GM19438 (cell line): ENCODE measurements around the gene CDK19.
"Not testable (repeated sequence)": the region's sequence is repeated elsewhere in the genome, so short reads cannot be mapped to it uniquely, and the experiment has no call there.

Source experiments
- ATAC-seq: cut with Tn5 transposase; IDR thresholded peaks from one replicate; pipeline ENCODE4 v1.9.1; 2021; ENCODE audit warnings: low read depth; ENCODE audit not compliant: unreplicated experiment

Gene CDK19

DNA sequence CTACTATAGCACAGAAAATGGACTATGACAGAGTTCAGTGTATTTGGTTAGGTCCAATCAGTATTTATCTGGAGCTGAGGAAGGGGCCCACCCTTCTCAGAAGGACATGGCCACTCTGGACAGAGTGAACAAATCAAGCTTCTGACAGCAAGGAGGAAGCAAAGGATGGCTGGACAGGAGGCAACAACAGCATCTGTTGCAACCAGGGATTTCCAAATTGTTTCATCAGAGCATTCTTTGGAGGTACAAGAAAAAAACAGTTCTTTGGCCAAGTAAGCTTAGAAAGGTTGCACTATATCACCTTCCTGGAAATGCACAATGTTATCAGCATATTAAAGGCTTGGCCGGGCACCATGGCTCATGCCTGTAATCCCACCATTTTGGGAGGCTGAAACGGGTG, 220.2 kb downstream of the CDK19 start:
- ATAC-seq = no peak

DNA sequence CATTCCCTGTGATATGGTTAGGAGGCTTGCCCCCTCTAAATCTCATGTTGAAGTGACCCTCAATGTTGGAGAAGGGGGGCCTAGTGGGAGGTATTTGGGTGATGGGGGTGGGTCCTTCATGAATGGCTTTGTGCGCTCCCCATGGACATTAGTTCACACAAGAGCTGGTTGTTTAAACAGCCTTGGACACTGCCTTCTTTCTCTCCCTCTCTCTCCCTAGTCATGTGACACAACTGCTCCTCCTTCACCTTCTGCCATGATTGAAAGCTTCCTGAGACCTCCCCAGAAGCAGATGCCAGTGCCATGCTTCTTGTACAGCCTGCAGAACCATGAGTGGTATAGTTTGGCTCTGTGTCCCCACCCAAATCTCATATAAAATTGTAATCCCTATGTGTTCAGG, 221.6 kb downstream of the CDK19 start:
- no peak for ATAC-seq

DNA sequence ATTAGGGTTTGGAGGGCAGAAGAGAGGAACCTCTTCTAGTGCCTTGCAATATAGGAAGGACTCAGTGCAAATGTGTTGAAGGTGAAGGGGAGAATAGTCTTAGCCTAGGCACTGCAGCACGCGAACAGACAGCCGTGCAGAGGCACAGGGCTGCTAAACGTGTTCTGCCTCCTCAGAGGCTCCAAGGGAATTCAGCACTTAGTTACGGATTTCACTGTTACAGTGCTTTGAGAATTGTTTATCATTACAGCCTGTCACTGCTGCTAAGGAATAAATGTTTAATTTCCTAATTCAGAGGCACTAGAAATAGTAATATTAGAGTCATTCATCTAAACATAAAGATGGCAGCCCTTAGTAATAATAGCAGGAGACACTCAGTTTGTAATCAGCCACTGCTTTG, 222.5 kb downstream of the CDK19 start:
- ATAC-seq = no peak

DNA sequence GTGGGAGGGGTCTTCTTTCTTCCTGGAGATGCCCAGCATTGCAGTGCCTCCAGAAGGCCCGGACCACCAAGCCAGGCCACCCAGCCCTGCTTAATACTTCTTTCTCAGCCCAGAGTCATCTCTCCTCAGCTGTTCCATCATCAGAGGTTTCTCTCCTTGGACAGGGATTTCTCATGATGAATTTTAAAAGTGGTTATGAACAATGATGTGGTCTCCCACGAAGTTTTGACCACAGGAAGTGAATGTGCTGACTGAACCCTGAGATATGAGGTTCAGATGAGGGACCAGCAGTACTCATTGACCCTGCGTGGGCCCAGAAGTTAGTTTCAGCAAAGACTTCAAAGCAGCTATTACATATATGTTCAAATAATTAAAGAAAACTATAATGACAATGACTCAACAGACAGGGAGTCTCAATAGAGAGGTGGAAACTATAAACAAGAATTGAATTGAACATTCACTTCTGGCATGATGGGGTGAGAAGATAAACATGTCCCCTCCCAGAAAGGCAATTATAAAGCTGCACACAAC, 224.4 kb downstream of the CDK19 start:
- no peak for ATAC-seq

DNA sequence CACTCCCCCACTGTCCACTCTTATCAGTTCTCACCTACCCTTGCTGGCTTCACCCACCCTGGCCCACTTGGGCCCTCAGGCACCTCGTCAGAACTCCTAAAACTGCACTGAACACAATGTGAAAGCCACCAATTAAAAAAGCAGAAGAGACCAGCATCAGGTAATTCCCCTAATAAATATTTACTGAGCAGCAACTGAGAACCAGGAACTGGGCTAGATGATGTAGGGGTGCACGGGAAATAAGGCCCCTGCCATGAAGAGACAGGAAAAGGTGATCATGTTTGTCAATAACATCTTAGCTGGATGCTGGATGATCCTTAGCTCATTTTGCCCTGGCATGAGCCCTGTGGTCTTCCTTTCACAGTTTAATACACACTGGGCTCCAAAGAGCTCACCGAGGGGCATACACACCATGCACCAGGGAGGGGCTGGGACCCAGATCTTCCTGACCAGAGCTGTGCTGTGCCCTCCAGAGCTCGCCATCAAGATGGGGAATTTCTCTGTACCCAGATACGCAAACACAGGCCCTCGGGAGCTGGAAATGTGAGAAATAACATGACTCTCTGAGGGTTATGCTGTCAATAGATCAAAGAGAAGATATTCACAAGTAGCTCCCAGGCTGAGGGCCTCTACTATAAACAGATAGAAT, 225.3 kb downstream of the CDK19 start:
- peak; percentile 96 for ATAC-seq

DNA sequence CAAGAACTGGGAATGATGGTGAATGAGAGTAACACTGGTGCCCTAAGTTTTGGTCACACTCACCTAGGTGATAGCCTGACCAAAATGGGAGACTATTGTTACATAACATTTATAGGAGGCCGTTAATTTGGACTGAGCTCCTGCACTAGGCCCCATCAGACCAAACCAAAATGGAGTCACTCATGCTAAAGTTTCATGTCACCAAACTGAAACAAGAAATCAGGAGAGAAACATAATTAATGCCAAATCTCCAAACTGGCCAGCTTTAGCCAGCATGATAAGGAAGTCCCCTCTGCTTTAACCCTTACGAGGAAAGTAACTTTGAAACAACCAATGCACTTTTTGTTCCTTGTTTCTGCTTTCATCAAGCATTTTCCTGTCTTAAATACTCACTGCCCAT, 227.9 kb downstream of the CDK19 start:
- ATAC-seq = no peak

DNA sequence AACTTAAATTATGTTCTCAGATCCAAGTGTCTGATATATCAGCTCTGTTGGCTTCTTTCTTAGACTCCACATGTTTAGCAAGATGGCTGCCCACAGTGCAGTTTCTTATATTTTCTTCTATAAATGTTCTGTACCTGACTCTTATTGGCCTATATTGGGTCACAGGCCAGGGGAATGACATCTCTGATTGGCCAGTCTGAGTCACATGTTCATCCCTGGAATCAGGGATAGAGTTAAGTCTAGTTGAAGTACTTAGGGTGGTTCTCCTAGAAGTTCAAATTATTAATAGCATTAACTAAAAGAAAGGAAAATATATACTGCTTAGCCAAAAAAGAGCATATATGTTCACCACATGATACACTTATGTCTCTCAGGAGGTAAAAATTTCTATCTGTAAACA, 233.6 kb downstream of the CDK19 start:
- ATAC-seq = no peak

DNA sequence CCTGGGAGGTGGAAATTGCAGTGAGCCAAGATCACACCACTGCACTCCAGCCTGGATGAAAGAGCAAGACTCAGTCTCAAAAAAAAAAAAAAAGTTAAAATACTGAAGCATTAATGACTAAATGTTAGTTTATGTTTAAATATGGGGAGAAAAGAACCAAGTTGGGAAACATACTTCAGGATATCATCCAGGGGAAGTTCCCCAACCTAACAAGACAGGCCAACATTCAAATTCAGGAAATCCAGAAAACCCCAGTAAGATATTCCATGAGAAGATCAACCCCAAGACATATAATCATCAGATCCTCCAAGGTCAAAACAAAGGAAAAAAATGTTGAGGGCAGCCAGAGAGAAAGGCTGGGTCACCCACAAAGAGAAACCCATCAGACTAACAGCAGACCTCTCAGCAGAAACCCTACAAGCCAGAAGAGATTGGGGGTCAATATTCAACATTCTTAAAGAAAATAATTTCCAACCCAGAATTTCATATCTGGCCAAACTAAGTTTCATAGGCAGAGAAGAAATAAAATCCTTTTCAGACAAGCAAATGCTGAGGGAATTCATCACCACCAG, 237.6 kb downstream of the CDK19 start:
- ATAC-seq = not testable (repeated sequence)

DNA sequence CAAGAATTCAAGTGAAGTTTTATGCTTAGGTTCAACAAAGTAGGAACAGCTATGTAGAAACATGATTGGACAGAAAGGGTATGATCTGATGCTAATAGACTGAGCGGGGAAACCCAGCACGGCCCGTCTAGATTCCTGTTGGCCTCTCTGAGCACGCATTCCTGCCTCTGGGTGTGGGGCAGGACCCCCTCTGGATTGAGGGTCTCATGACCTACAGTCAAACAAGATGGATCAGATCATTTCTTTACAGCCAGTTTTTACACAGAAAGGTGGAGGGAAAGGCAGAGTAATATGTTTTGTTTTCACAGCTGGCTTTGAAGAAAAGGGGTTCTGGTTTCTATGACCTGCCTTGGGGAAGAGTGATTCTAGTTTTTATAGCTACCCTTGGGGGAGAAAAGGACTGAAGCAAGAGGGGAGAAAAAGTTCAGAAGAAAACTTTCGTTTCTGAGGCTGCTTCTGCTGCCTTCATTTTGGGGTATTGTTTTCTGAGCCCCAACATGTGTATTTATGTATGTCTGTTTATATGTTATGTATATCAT, 239.3 kb downstream of the CDK19 start:
- no peak for ATAC-seq

DNA sequence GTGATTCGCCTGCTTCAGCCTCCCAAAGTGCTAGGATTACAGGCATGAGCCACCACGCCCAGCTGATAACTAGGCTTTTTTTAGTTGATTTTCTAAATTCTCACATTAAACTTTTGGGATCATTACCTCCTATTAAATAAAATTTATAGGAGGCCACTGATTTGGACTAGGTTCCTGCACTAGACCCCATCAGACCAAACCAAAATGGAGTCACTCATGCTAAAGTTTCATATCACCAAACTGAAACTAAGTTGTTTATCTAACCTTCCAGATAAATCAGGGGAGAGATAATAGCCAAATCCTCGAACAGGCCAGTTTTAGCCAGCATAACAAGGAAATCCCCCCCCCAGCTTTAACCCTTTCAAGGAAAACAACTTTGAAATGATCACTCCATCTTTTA, 240.5 kb downstream of the CDK19 start:
- ATAC-seq = no peak

DNA sequence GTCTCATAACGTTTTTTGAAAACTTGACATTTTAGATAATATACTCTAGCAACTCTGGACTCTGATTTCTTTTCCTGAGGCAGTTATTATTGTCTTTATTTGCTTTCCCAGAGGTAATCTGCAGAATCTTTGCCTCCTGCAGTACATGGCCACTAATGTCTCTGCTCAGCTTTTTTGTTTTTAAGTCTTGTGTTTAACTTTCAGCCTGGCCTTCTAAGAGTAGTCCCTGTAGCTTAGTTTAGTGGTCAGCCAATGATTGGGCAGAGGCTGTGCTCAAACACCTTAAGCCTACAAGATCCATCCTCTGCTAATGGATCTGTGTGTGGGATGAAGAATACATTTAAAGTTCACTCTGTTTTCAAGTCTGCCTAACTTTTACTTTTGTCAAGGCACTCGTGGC, 241.7 kb downstream of the CDK19 start:
- no peak for ATAC-seq

DNA sequence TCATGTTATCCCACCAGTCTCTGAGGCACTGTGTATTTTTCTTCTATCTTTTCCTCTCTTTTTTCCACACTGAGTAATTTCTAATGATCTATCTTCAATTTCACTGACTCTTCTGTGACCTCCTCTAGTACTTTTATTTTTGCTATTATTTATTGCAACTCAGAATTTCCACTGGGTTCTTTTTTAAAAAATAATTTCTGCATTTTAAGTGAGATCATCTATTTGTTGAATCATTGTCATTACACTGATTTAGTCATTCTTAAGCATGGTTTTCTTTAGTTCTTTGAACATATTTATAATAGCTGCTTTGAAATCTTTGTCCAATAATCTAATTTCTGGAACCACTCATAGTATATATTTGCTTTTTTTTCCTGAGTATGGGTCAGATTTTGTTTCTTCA, 242.1 kb downstream of the CDK19 start:
- no peak for ATAC-seq

DNA sequence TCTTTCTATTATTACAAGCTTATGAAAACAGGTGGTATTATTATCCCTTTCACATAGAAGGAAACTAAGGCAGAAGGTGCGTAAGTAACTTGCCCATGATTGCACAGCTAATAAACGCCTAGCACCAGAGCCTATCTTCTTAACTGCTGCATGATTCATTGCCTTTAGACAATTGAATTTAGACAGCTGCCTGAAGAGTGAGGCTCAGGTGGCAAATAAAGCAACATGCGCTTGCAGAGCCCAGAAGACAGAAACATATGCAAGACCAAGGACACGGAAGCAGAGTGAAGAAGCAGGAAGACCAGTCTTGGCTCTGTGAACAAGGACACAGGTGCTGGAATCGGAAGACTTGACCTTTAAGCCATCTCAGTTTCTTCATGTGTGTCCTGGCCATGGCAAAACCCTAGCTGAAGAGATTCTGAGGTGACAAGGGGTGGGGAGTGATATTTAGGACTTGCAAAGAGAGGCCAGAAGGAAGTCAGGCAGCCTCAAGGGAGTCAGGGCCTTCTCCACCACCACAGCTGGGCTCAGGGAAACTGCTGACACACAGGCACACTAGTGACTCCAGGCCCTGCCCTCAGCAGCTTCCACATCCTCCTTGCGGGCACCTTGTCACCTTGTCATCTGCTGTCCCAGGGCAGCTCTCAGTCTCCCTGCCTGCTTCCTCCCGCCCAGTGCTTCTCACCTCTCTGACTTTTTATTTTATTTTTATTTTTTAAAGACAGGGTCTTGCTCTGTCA, 247.1 kb downstream of the CDK19 start:
- no peak for ATAC-seq

DNA sequence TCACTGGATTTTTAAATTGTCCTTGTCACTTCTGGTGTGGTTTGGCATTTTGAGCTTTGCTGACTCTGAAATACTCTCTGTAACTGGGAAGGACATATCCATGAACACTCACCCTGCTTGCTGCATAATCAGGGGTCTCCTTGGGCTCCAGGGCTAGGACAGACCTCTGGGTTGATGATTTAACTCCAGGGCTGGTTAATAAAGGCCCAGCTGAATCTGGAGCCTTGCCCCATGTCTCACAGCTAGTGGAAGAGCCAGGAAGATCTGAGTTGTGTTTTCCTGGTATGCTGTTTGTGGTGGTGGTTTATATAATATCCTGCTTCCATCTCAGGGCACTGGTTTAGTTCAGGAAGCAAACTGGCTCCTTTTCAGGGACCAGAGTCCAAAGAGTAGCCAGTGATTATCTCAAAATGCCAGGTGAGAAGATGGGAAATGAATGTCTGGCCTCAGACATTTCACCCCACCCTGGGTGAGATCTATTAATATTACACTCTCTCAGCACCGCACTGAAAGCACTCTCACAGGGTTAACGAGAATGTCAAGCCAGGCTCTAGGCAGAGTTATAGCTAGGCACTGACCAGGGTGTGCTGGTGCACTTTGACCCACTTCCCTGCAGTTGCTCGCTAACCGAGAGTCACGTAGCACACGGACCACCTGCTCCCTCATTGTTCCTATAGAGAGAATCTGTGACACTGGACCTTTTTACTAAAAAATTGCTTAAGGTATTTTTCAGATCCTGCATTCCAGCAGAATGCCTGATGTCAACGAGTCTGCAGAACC, 248.7 kb downstream of the CDK19 start:
- ATAC-seq = no peak

DNA sequence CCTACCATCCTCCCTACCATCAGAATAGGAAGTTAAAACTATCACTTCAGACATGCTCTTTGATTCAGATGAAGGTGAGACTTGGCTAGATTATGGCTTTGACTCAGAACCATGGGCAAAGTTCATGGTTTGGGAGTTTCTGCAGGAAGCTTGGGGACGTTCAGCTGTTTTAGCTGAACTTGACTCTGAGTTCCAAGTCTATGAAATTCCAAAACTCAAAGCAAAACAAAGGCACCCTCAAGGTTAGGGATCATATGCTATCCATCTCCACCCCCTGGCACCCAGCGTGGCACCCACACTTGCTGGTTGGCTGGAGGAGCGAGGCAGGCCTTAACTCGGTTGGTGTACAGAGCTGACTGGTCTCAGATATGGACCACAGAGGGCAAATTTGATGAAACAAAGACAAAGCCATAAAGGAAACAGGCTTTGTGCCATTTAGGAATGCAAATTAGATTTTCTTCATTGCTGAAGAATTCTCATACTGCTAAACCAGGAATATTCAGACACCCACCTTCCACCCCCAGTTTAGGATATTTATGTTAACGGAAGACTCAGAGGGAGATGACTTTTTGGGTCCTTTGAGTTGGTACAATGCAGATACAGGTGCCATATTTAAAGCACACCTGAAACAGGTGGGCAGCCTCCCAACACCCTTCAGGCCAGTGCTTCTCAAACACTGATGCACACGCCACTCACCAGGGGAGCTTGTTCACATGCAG, 250.4 kb downstream of the CDK19 start:
- ATAC-seq = no peak

DNA sequence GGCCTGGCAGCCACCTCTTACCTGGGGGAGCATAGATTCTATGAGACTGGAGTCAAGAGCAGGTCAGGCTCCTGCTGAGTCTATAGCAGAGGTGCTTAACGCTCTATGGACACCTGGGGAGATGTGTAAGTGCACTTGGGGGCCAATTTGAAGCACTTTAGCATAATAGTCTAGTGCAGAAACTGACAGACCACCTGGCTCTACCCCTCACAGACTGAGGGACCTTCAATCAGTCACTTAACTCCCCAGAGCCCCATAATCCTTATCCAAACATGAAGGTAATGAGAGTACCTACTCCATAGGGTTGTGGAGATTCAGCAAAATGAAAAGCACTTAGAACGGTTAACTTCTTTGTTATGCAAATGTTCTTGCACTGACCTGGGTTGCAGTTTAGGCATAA, 251.6 kb downstream of the CDK19 start:
- no peak for ATAC-seq

DNA sequence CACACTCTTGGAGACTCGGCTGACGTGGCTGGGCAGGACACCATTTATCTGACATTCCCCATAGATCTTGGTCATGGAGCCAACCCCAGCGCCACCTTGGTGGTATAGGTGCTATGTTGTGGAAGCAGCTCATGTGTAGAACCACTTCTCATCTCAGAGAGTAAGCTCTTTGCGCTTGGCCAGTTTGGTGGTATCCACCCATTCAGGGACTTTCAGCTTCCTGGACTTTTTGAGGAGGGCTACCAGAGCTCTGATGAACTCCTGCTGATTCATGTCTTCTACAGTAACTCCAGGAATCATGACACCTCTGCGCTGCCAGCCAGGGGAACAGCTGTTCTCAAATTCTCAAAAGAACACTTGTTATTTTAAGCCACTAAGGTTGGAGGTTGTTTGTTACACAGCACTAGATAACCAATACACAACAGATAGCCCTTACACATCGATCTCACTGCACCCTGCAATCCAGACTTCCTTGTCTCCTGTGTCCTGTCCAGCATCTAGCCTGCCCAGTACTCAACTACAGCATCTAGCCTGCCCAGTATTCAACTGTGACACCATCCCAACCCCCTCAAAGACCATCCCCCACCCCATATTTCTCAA, 252.9 kb downstream of the CDK19 start:
- no peak for ATAC-seq

DNA sequence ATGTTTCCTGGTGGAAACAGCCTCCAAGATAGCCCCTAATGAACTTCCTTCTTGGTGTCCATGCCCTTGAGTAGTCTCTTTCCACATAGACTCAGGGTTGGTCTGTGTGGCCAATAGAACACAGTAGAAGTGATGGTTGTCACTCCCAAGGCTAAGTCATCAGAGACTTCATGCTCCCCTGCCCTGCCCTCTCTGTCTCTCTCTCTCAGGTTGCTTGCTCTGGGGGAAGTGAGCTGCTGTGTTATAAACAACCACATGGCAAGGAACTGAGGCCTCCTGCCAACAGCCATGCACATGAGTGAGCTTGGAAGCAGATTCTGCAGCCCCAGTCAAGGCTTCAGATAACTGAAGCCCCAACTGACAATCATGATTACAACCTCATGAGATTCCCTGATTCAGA, 253.6 kb downstream of the CDK19 start:
- ATAC-seq = no peak

DNA sequence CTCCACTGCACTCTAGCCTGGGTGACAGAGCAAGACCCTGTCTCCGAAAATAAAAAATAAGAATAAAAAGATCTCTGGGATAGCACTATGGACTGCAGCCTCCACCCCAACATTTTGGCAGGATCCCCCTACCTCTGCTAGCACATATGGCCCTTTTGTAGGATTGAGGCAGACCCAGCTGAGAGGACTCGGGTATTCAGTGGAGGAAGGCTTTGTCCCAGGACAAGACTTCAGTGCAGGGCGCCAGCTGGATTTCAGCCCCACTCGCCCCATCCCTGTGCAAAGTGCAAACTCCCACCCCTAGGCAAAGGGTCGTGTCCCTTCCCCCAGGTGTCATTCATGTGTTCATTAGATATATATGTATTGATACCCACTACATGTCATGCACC, 254.3 kb downstream of the CDK19 start:
- no peak for ATAC-seq
